ENCODE data around the gene BATF.
"Not testable (repeated sequence)": the region's sequence is repeated elsewhere in the genome, so short reads cannot be mapped to it uniquely, and the experiment has no call there.

BATF gene

GRCh38 chr14:75522224-75522982, at the start of gene BATF:
BATF (plus strand) TSS chr14:75522469; CDS start chr14:75522683, 214 bp downstream.
- Mint-ChIP-seq H3K27ac (peak within 1 kb of the TSS; percentile 99), H3K9me3 (no peaks in the 10 kb centered on the region), H3K36me3 (peaks cover 43% of the 10 kb centered on the region), H3K4me1 (peaks cover 71% of the 10 kb centered on the region), H3K4me3 (peak within 1 kb of the TSS; percentile 99), H3K27me3 (peaks cover 4% of the 10 kb centered on the region)
- CTCF ChIA-PET: interaction anchor here (0.9 to 12.5 kb wide), 7 partner anchors 19 to 132 kb away, joined by 3 to 161 read pairs (median 13); partner anchors contain the start of gene FLVCR2
- peak; percentile 86 for DNase-seq

- H3K27ac Mint-ChIP-seq, H3K4me1 Mint-ChIP-seq, H3K36me3 Mint-ChIP-seq, CTCF ChIA-PET, H3K9me3 Mint-ChIP-seq, H3K4me3 Mint-ChIP-seq, DNase-seq: not testable (repeated sequence)
- peaks cover 14% of the 10 kb centered on the region for H3K27me3 Mint-ChIP-seq
These were observed 48.1 kb upstream of the BATF start for GRCh38 chr14:75474127-75474526.

- Mint-ChIP-seq H3K27me3 (peaks cover 25% of the 10 kb centered on the region), H3K36me3 (no peaks in the 10 kb centered on the region), H3K9me3 (no peaks in the 10 kb centered on the region), H3K4me1 (no peaks in the 10 kb centered on the region), H3K4me3 (no peak overlapping the region), H3K27ac (no peak overlapping the region)
- peak; percentile 14 for DNase-seq
- CTCF ChIA-PET: no interaction called here
These were observed 45.8 kb upstream of the BATF start for GRCh38 chr14:75476274-75476995.

GRCh38 chr14:75477881-75478280, 44.4 kb upstream of the BATF start:
- CTCF ChIA-PET: interaction anchor here (0.8 to 1.1 kb wide), 2 partner anchors 10 to 169 kb away, joined by 3 to 4 read pairs; no protein-coding TSS in a partner anchor
- peaks cover 25% of the 10 kb centered on the region for H3K27me3 Mint-ChIP-seq
- no peak for DNase-seq
- H3K27ac Mint-ChIP-seq: no peak overlapping the region
- H3K4me1 Mint-ChIP-seq: no peaks in the 10 kb centered on the region
- H3K4me3 Mint-ChIP-seq: no peak overlapping the region
- no peaks in the 10 kb centered on the region for H3K9me3 Mint-ChIP-seq
- no peaks in the 10 kb centered on the region for H3K36me3 Mint-ChIP-seq

- Mint-ChIP-seq H3K27me3 (peaks cover 21% of the 10 kb centered on the region), H3K36me3 (no peaks in the 10 kb centered on the region), H3K9me3 (no peaks in the 10 kb centered on the region), H3K4me3 (no peak overlapping the region), H3K27ac (no peak overlapping the region), H3K4me1 (no peaks in the 10 kb centered on the region)
- DNase-seq: no peak
- CTCF ChIA-PET: interaction anchor here (1.7 to 2.6 kb wide), 2 partner anchors 9 to 81 kb away, joined by 5 to 7 read pairs; no protein-coding TSS in a partner anchor
These were observed 42.3 kb upstream of the BATF start for GRCh38 chr14:75479770-75480600.

GRCh38 chr14:75482366-75482765, 39.9 kb upstream of the BATF start:
- no peak overlapping the region for H3K4me3 Mint-ChIP-seq
- H3K36me3 Mint-ChIP-seq: no peaks in the 10 kb centered on the region
- no peaks in the 10 kb centered on the region for H3K9me3 Mint-ChIP-seq
- peaks cover 14% of the 10 kb centered on the region for H3K4me1 Mint-ChIP-seq
- peaks cover 24% of the 10 kb centered on the region for H3K27me3 Mint-ChIP-seq
- no peak overlapping the region for H3K27ac Mint-ChIP-seq
- CTCF ChIA-PET: no interaction called here
- no peak for DNase-seq

GRCh38 chr14:75484711-75485429, 37.4 kb upstream of the BATF start:
- CTCF ChIA-PET: interaction anchor here (1.0 to 1.1 kb wide), 2 partner anchors 18 to 92 kb away, joined by 3 read pairs; no protein-coding TSS in a partner anchor
- no peak overlapping the region for H3K4me3 Mint-ChIP-seq

GRCh38 chr14:75486318-75486717, 36.0 kb upstream of the BATF start:
- CTCF ChIA-PET: interaction anchor here (0.8 to 5.0 kb wide), 5 partner anchors 9 to 180 kb away, joined by 3 to 79 read pairs (median 4); no protein-coding TSS in a partner anchor
- no peak overlapping the region for H3K27ac Mint-ChIP-seq

More at GRCh38 chr14:75484711-75485429, 37.4 kb upstream of the BATF start:
- H3K4me1 Mint-ChIP-seq: peaks cover 34% of the 10 kb centered on the region
- no peaks in the 10 kb centered on the region for H3K36me3 Mint-ChIP-seq
- H3K27ac Mint-ChIP-seq: no peak overlapping the region
- DNase-seq: no peak
- H3K9me3 Mint-ChIP-seq: no peaks in the 10 kb centered on the region
- H3K27me3 Mint-ChIP-seq: peaks cover 10% of the 10 kb centered on the region

GRCh38 chr14:75487155-75487671, 35.1 kb upstream of the BATF start:
- peak; percentile 27 for DNase-seq
- H3K27ac Mint-ChIP-seq: peak overlapping the region; percentile 43
- no peaks in the 10 kb centered on the region for H3K36me3 Mint-ChIP-seq
- H3K4me1 Mint-ChIP-seq: peaks cover 38% of the 10 kb centered on the region
- no peak overlapping the region for H3K4me3 Mint-ChIP-seq
- H3K27me3 Mint-ChIP-seq: peaks cover 4% of the 10 kb centered on the region
- H3K9me3 Mint-ChIP-seq: peaks cover 3% of the 10 kb centered on the region
- CTCF ChIA-PET: interaction anchor here (0.6 to 5.0 kb wide), 20 partner anchors 8 to 360 kb away, joined by 3 to 79 read pairs (median 4); partner anchors contain the start of genes BATF, ERG28 and NEK9

More at GRCh38 chr14:75486318-75486717, 36.0 kb upstream of the BATF start:
- Mint-ChIP-seq H3K4me1 (peaks cover 38% of the 10 kb centered on the region), H3K9me3 (peaks cover 3% of the 10 kb centered on the region), H3K4me3 (no peak overlapping the region), H3K27me3 (peaks cover 4% of the 10 kb centered on the region), H3K36me3 (no peaks in the 10 kb centered on the region)
- no peak for DNase-seq

- Mint-ChIP-seq H3K27me3 (peaks cover 4% of the 10 kb centered on the region), H3K36me3 (no peaks in the 10 kb centered on the region), H3K9me3 (peaks cover 3% of the 10 kb centered on the region), H3K4me1 (peaks cover 38% of the 10 kb centered on the region), H3K4me3 (no peak overlapping the region), H3K27ac (peak overlapping the region; percentile 6)
- no peak for DNase-seq
- CTCF ChIA-PET: interaction anchor here (1.0 to 5.0 kb wide), 17 partner anchors 8 to 183 kb away, joined by 3 to 79 read pairs (median 6); partner anchors contain the start of gene BATF
These were observed 32.8 kb upstream of the BATF start for GRCh38 chr14:75489480-75489837.

GRCh38 chr14:75491376-75491978, 30.8 kb upstream of the BATF start:
- CTCF ChIA-PET: interaction anchor here (1.1 to 1.6 kb wide), 4 partner anchors 24 to 185 kb away, joined by 3 to 7 read pairs (median 4); no protein-coding TSS in a partner anchor
- Mint-ChIP-seq H3K27me3 (no peaks in the 10 kb centered on the region), H3K4me3 (no peak overlapping the region), H3K9me3 (peaks cover 3% of the 10 kb centered on the region), H3K4me1 (peaks cover 33% of the 10 kb centered on the region), H3K27ac (no peak overlapping the region), H3K36me3 (no peaks in the 10 kb centered on the region)
- DNase-seq: no peak

- H3K36me3 Mint-ChIP-seq: no peaks in the 10 kb centered on the region
- peaks cover 32% of the 10 kb centered on the region for H3K4me1 Mint-ChIP-seq
- peaks cover 4% of the 10 kb centered on the region for H3K27me3 Mint-ChIP-seq
- no peak overlapping the region for H3K27ac Mint-ChIP-seq
- no peak overlapping the region for H3K4me3 Mint-ChIP-seq
- H3K9me3 Mint-ChIP-seq: peaks cover 3% of the 10 kb centered on the region
- CTCF ChIA-PET: interaction anchor here (0.5 to 1.2 kb wide), 2 partner anchors 163 to 187 kb away, joined by 3 read pairs; no protein-coding TSS in a partner anchor
- DNase-seq: no peak
These were observed 29.3 kb upstream of the BATF start for GRCh38 chr14:75492832-75493591.

Data from activated naive CD4-positive, alpha-beta T cell treated with anti-CD3 and anti-CD28 coated beads, Interleukin-2, amount 10 ng/mL, durations not matched to agents 7 days and 5 days (primary cell).